SHP77 treated with DMSO at 0.1 percent for 48 hours (cell line): ENCODE measurements around the gene TMEM126A.

Source experiments
- DNase-seq: peaks from one replicate; lab custom pipeline; 2025; lab: John Stamatoyannopoulos, UW

Gene TMEM126A

DNA sequence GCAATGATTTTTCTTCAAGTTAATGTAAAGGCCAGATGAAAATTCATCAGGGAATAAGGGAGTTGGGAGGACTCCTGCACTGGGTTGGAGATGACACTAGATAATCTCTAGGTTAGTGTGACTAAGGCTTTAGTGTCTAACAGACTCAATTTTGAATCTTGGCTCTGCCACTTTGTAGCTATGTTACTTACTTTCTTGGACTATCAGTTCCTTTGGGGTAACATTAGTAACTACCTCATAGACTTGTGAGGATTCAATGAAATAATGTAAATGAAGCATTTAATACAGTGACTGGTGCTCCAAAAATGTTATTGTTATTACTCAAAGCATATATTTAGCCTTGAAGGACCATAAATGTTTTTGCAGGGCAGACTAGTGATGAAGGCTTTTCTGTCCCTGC is 47.8 kb downstream of the TMEM126A start:
- DNase-seq, result no peak

GRCh38 chr11:85697747-85698146 is 50.0 kb downstream of the TMEM126A start:
- DNase-seq, result no peak

DNA sequence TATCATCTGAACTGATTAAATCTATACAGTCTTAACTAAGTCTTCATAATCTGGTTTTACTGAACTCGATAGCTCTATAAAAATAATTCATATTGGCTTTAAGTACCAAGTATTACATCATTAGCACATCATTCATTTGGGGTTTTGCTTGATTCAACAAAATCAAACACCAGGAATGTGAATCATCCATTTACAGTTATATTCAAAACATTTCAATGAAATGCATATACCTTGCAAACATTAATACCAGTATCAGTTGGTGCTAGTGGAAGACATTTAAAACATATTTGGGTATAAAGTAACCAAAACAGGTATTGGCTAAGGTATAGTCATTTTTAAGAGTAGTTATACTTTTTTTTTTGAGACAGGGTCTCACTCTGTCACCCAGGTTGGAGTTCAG is 50.4 kb downstream of the TMEM126A start:
- DNase-seq, result no peak

GRCh38 chr11:85699957-85700741 is 52.4 kb downstream of the TMEM126A start:
- no peak for DNase-seq

- no peak for DNase-seq
Measured at GRCh38 chr11:85704967-85705366, 57.2 kb downstream of the TMEM126A start.

DNA sequence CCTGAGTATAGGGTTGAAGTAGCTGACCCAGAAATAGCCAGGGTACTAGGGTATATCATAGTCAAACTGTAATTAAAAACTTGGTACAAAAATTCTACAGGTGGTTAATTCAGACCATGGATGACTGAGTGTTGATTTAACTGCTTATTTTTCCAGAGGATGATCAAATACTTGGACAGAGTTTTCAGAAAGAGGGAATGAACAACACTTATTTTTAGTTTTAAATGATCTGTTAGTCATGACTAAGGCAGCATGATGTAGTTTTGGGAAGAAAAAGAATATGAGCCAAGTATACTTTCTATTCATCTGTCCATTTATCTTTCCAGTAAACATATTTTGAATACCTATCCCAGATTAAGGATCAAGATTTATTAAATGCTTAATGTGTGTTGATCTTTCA is 58.0 kb downstream of the TMEM126A start:
- DNase-seq, result no peak
